CD8-positive, alpha-beta memory T cell (primary cell): ENCODE results near the gene PLEKHG2. TPM values are rescaled to one million over a fixed set of nuclear protein-coding genes. Genes with fewer than 3 reads are reported as not detected.

Experiments
- CTCF ChIA-PET: fragments of 350-600 bp; sonication (Branson Sonifier 250); formaldehyde crosslinking; loops from one replicate; lab custom pipeline; 2021; ENCODE audit warnings: antibody characterized with exemption; lab: Charles Lee
- POLR2A ChIA-PET: fragments of 350-600 bp; sonication (Branson Sonifier 250); formaldehyde crosslinking; loops from one replicate; lab custom pipeline; 2021; ENCODE audit warnings: antibody characterized with exemption; lab: Charles Lee
- DNase-seq, 5 donors: peaks; one replicate each; pipeline versions ENCODE4 v3.0.0 to v3.0.0-alpha.2; 2020 to 2022; ENCODE audit warnings: mixed read lengths in 1 of 5
- H3K27ac ChIP-seq: one replicate; pipeline ENCODE4 v1.7.0; 2013; ENCODE audit warnings: low read depth, mild to moderate bottlenecking, low read length, moderate library complexity
- H3K27me3 ChIP-seq: 2 replicates; pipeline ENCODE4 v1.7.0; 2013; ENCODE audit warnings: low read length, mild to moderate bottlenecking; ENCODE audit not compliant: insufficient read depth, poor library complexity, severe bottlenecking
- H3K36me3 ChIP-seq: 2 replicates; pipeline ENCODE4 v1.7.0; 2013; ENCODE audit warnings: mild to moderate bottlenecking, low read length, moderate library complexity; ENCODE audit not compliant: insufficient read depth
- H3K4me1 ChIP-seq: 2 replicates; pipeline ENCODE4 v1.7.0; 2013; ENCODE audit warnings: mild to moderate bottlenecking, low read length, moderate library complexity; ENCODE audit not compliant: insufficient read depth
- H3K4me3 ChIP-seq: 2 replicates; pipeline ENCODE4 v1.7.0; 2013; ENCODE audit warnings: mild to moderate bottlenecking, low read length
- H3K9me3 ChIP-seq: 2 replicates; pipeline ENCODE4 v1.7.0; 2013; ENCODE audit warnings: mild to moderate bottlenecking, low read length
- H3K27ac Mint-ChIP-seq, 8 donors: one replicate each; pipeline ENCODE4 v1.8.0; 2020 to 2021; ENCODE audit warnings: mixed read lengths in 8 of 8, mild to moderate bottlenecking in 6 of 8, inconsistent platforms in 3 of 8, moderate library complexity in 3 of 8
- H3K27me3 Mint-ChIP-seq, 2 donors: one replicate each; pipeline ENCODE4 v1.8.0; 2020 to 2021; ENCODE audit warnings: mixed read lengths in 2 of 2, mild to moderate bottlenecking in 1 of 2, moderate library complexity in 1 of 2
- H3K36me3 Mint-ChIP-seq, 3 donors: one replicate each; pipeline ENCODE4 v1.8.0; 2020 to 2021; ENCODE audit warnings: mixed read lengths in 3 of 3, inconsistent platforms in 1 of 3, mild to moderate bottlenecking in 1 of 3
- H3K4me1 Mint-ChIP-seq, 3 donors: one replicate each; pipeline ENCODE4 v1.8.0; 2020 to 2021; ENCODE audit warnings: mixed read lengths in 3 of 3, inconsistent platforms in 1 of 3, mild to moderate bottlenecking in 1 of 3
- H3K4me3 Mint-ChIP-seq, 7 donors: one replicate each; pipeline ENCODE4 v1.8.0; 2020 to 2021; ENCODE audit warnings: mixed read lengths in 7 of 7, mild to moderate bottlenecking in 6 of 7, moderate library complexity in 4 of 7, inconsistent platforms in 2 of 7
- H3K9me3 Mint-ChIP-seq, 5 donors: one replicate each; pipeline ENCODE4 v1.8.0; 2020 to 2022; ENCODE audit warnings: mixed read lengths in 5 of 5, mild to moderate bottlenecking in 3 of 5, moderate library complexity in 2 of 5, inconsistent platforms in 1 of 5
- polyA plus RNA-seq: library from polyadenylated mRNA; unstranded; fragments of 300-500 nt; fragmentation: Illumina TruSeq; gene quantifications from one replicate; pipeline ENCODE4 v1.2.3, GENCODE V29; 2021
- total RNA-seq, 2 experiments: library from RNA; stranded (reverse); gene quantifications; one replicate each; pipeline ENCODE4 v1.2.3, GENCODE V29; 2021

Gene PLEKHG2
- total and polyA plus RNA-seq, 3 experiments from 2014 or later = 4.0 to 36.4 (median 35.2) TPM

GRCh38 chr19:39435499-39436349 is 23.3 kb downstream of the PLEKHG2 start, which contains the start of gene RPS16:
Gene RPS16, minus strand, starts transcription at chr19:39435949. Its CDS starts 54 bp downstream, at chr19:39435895.
- POLR2A ChIA-PET = interaction anchor here (0.5 to 2.7 kb wide), 25 partner anchors 8 to 1363 kb away, joined by 3 to 82 read pairs (median 6); partner anchors contain the start of genes DYRK1B, EGLN2, EID2B and GMFG
- Mint-ChIP-seq H3K36me3 (peaks cover 6 to 43% (median 13%) of the 10 kb centered on the region in 3 donors), H3K4me1 (peaks cover 38 to 58% (median 39%) of the 10 kb centered on the region in 3 donors), H3K27me3 (peaks cover 0 to 10% of the 10 kb centered on the region in 2 donors), H3K27ac (peak within 1 kb of the TSS; percentile 96 to 100 (median 99)), H3K4me3 (peak within 1 kb of the TSS; percentile 97 to 100 (median 99)), H3K9me3 (peaks cover 0 to 2% (median 0%) of the 10 kb centered on the region in 5 donors)
- peak within 1 kb of the TSS; percentile 96 for H3K27ac ChIP-seq
- no peaks in the 10 kb centered on the region for H3K27me3 ChIP-seq
- DNase-seq = peak; percentile 98 to 100 (median 98)
- no peaks in the 10 kb centered on the region for H3K9me3 ChIP-seq
- H3K4me3 ChIP-seq = peak within 1 kb of the TSS; percentile 91
- peaks cover 27% of the 10 kb centered on the region for H3K36me3 ChIP-seq
- H3K4me1 ChIP-seq = peaks cover 28% of the 10 kb centered on the region
- CTCF ChIA-PET = interaction anchor here (1.0 to 2.0 kb wide), 14 partner anchors 9 to 104 kb away, joined by 3 to 25 read pairs (median 6); partner anchors contain the start of genes EID2B, MED29, PAF1 and PLEKHG2

- Histone ChIP-seq H3K27me3 (no peaks in the 10 kb centered on the region), H3K27ac (peak overlapping the region; percentile 96), H3K9me3 (no peaks in the 10 kb centered on the region), H3K36me3 (peaks cover 27% of the 10 kb centered on the region), H3K4me1 (peaks cover 28% of the 10 kb centered on the region), H3K4me3 (peak overlapping the region; percentile 79)
- peaks cover 0 to 2% (median 0%) of the 10 kb centered on the region in 5 donors for H3K9me3 Mint-ChIP-seq
- DNase-seq = no peak
- peaks cover 0 to 10% of the 10 kb centered on the region in 2 donors for H3K27me3 Mint-ChIP-seq
- H3K4me1 Mint-ChIP-seq = peaks cover 35 to 51% (median 35%) of the 10 kb centered on the region in 3 donors
- ChIA-PET CTCF (interaction anchor here (1.0 to 2.0 kb wide), 12 partner anchors 8 to 97 kb away, joined by 3 to 25 read pairs (median 6); partner anchors contain the start of genes EID2B, MED29, PAF1 and PLEKHG2), POLR2A (interaction anchor here (0.9 to 2.7 kb wide), 20 partner anchors 8 to 1362 kb away, joined by 3 to 82 read pairs (median 8); partner anchors contain the start of genes DYRK1B, EGLN2, EID2B and GMFG)
- H3K36me3 Mint-ChIP-seq = peaks cover 6 to 37% (median 13%) of the 10 kb centered on the region in 3 donors
- H3K27ac Mint-ChIP-seq = peak overlapping the region; percentile 96 to 100 (median 99)
- H3K4me3 Mint-ChIP-seq = peak overlapping the region; percentile 97 to 100 (median 99)
Measured at GRCh38 chr19:39436350-39436716, 23.9 kb downstream of the PLEKHG2 start.

- H3K36me3 Mint-ChIP-seq = peaks cover 6 to 24% (median 9%) of the 10 kb centered on the region in 3 donors
- no peak overlapping the region for H3K27ac ChIP-seq
- H3K9me3 Mint-ChIP-seq = peaks cover 0 to 2% (median 0%) of the 10 kb centered on the region in 5 donors
- ChIA-PET CTCF (no interaction called here), POLR2A (no interaction called here)
- no peak for DNase-seq
- no peaks in the 10 kb centered on the region for H3K9me3 ChIP-seq
- H3K4me3 ChIP-seq = no peak overlapping the region
- H3K27me3 ChIP-seq = no peaks in the 10 kb centered on the region
- peaks cover 0 to 8% of the 10 kb centered on the region in 2 donors for H3K27me3 Mint-ChIP-seq
- peaks cover 28% of the 10 kb centered on the region for H3K4me1 ChIP-seq
- peak overlapping the region in 1 of 7 donors; percentile 24 for H3K4me3 Mint-ChIP-seq
- no peak overlapping the region for H3K27ac Mint-ChIP-seq
- peaks cover 30 to 40% (median 32%) of the 10 kb centered on the region in 3 donors for H3K4me1 Mint-ChIP-seq
- peaks cover 15% of the 10 kb centered on the region for H3K36me3 ChIP-seq
Measured at GRCh38 chr19:39438270-39438934, 25.9 kb downstream of the PLEKHG2 start.

GRCh38 chr19:39444598-39445195 is 32.2 kb downstream of the PLEKHG2 start:
- peak overlapping the region; percentile 93 to 100 (median 100) for H3K27ac Mint-ChIP-seq
- H3K9me3 ChIP-seq = no peaks in the 10 kb centered on the region
- ChIA-PET CTCF (interaction anchor here (0.7 to 2.3 kb wide), 4 partner anchors 9 to 229 kb away, joined by 3 to 9 read pairs (median 3); partner anchors contain the start of gene RPS16), POLR2A (interaction anchor here (0.5 to 3.2 kb wide), 14 partner anchors 7 to 154 kb away, joined by 3 to 82 read pairs (median 4); partner anchors contain the start of genes EID2B, MED29, PAF1 and RPS16)
- peaks cover 40% of the 10 kb centered on the region for H3K4me1 ChIP-seq
- H3K36me3 Mint-ChIP-seq = peaks cover 0 to 38% (median 3%) of the 10 kb centered on the region in 3 donors
- peaks cover 47 to 56% (median 52%) of the 10 kb centered on the region in 3 donors for H3K4me1 Mint-ChIP-seq
- H3K27me3 ChIP-seq = no peaks in the 10 kb centered on the region
- H3K36me3 ChIP-seq = peaks cover 5% of the 10 kb centered on the region
- H3K27ac ChIP-seq = peak overlapping the region; percentile 95
- peak overlapping the region; percentile 93 to 100 (median 99) for H3K4me3 Mint-ChIP-seq
- H3K27me3 Mint-ChIP-seq = peaks cover 0 to 2% of the 10 kb centered on the region in 2 donors
- peak overlapping the region; percentile 89 for H3K4me3 ChIP-seq
- no peaks in the 10 kb centered on the region for H3K9me3 Mint-ChIP-seq
- DNase-seq = no peak

- DNase-seq = peak; percentile 97 to 99 (median 98)
- Mint-ChIP-seq H3K27me3 (no peaks in the 10 kb centered on the region), H3K36me3 (peaks cover 0 to 40% (median 3%) of the 10 kb centered on the region in 3 donors), H3K4me1 (peaks cover 50 to 59% (median 59%) of the 10 kb centered on the region in 3 donors), H3K9me3 (no peaks in the 10 kb centered on the region), H3K4me3 (peak within 1 kb of the TSS; percentile 93 to 100 (median 99)), H3K27ac (peak within 1 kb of the TSS; percentile 93 to 100 (median 100))
- ChIA-PET POLR2A (interaction anchor here (0.5 to 3.2 kb wide), 14 partner anchors 8 to 155 kb away, joined by 3 to 82 read pairs (median 4); partner anchors contain the start of genes EID2B, MED29, PAF1 and RPS16), CTCF (interaction anchor here (0.7 to 2.3 kb wide), 6 partner anchors 10 to 229 kb away, joined by 3 to 9 read pairs (median 3); partner anchors contain the start of gene RPS16)
- Histone ChIP-seq H3K27ac (peak within 1 kb of the TSS; percentile 95), H3K9me3 (no peaks in the 10 kb centered on the region), H3K4me1 (peaks cover 47% of the 10 kb centered on the region), H3K4me3 (peak within 1 kb of the TSS; percentile 89), H3K27me3 (no peaks in the 10 kb centered on the region), H3K36me3 (peaks cover 5% of the 10 kb centered on the region)
Measured at GRCh38 chr19:39445196-39446111, 33.0 kb downstream of the PLEKHG2 start, which contains the start of gene SUPT5H. Gene SUPT5H, plus strand, starts transcription at chr19:39445582. Its CDS starts 309 bp downstream, at chr19:39445891.

GRCh38 chr19:39446365-39447084 is 34.1 kb downstream of the PLEKHG2 start:
- ChIA-PET POLR2A (interaction anchor here (0.5 to 3.2 kb wide), 8 partner anchors 11 to 1182 kb away, joined by 3 to 82 read pairs (median 6); partner anchors contain the start of genes MED29, PAF1, RPS16 and SPINT2), CTCF (interaction anchor here (1.0 to 2.3 kb wide), 3 partner anchors 21 to 56 kb away, joined by 3 to 6 read pairs (median 3); no protein-coding TSS in a partner anchor)
- peak overlapping the region; percentile 93 to 100 (median 100) for H3K27ac Mint-ChIP-seq
- Histone ChIP-seq H3K9me3 (no peaks in the 10 kb centered on the region), H3K27ac (peak overlapping the region; percentile 95), H3K4me1 (peaks cover 51% of the 10 kb centered on the region), H3K36me3 (peaks cover 5% of the 10 kb centered on the region), H3K4me3 (peak overlapping the region; percentile 89), H3K27me3 (no peaks in the 10 kb centered on the region)
- peak overlapping the region; percentile 93 to 100 (median 99) for H3K4me3 Mint-ChIP-seq
- H3K9me3 Mint-ChIP-seq = no peaks in the 10 kb centered on the region
- H3K27me3 Mint-ChIP-seq = no peaks in the 10 kb centered on the region
- peaks cover 0 to 46% (median 3%) of the 10 kb centered on the region in 3 donors for H3K36me3 Mint-ChIP-seq
- no peak for DNase-seq
- peaks cover 56 to 66% (median 65%) of the 10 kb centered on the region in 3 donors for H3K4me1 Mint-ChIP-seq
